HCT116 (cell line): ENCODE data around the gene STX2. TPM values are rescaled to one million over a fixed set of nuclear protein-coding genes. Genes with fewer than 3 reads are reported as not detected.

Experiments
- ATAC-seq: fragments of 200-7000 bp; cut with Tn5 transposase; 2 replicates; pipeline ENCODE4 v1.9.1; 2020; ENCODE audit warnings: mild to moderate bottlenecking, moderate library complexity
- BruUV-seq: library from RNA; stranded (reverse); fragments of 400-500 nt; replicated peaks from 2 replicates; lab custom pipeline; 2021; lab: Mats Ljungman, UMichigan
- CTCF ChIA-PET: fragments of 300-600 bp; sonication (Branson Sonifier 250); formaldehyde crosslinking; loops from one replicate; lab custom pipeline; 2021; ENCODE audit warnings: antibody characterized with exemption; lab: Charles Lee
- POLR2A ChIA-PET: fragments of 300-600, 350-600 bp; sonication (Branson Sonifier 250); formaldehyde crosslinking; loops from one replicate; lab custom pipeline; 2021; ENCODE audit warnings: antibody characterized with exemption; lab: Charles Lee
- RAD21 ChIA-PET, 2 experiments: fragments of 300-600 bp; sonication (Branson Sonifier 250); formaldehyde crosslinking; loops; one replicate each; lab custom pipeline; 2023; ENCODE audit warnings: low total read pairs in 2 of 2; ENCODE audit not compliant: uncharacterized antibody in 2 of 2, unreplicated experiment in 2 of 2, low non-redundant PET in 1 of 2; lab: Charles Lee
- DNase-seq: peaks from one replicate; pipeline ENCODE4 v3.0.0-alpha.2; 2010; ENCODE audit warnings: low read depth, low spot score
- H2AFZ ChIP-seq: fragments of 200-600 bp; shearing (Covaris generic), sonication (generic); 2 replicates; pipeline ENCODE4 v1.6.1; 2017; ENCODE audit warnings: low read depth, mixed run types, mixed read lengths, antibody characterized with exemption, low read length; ENCODE audit not compliant: poor library complexity, severe bottlenecking
- H3K27ac ChIP-seq: 2 replicates; pipeline ENCODE4 v1.5.1; 2012; ENCODE audit warnings: low read depth, low read length
- H3K27me3 ChIP-seq: fragments of 200-600 bp; sonication (generic); 2 replicates; pipeline ENCODE4 v1.6.1; 2016; ENCODE audit warnings: mixed run types, low read length, mixed read lengths; ENCODE audit not compliant: insufficient read depth
- H3K36me3 ChIP-seq, 2 experiments: fragments of 200-500 bp in 1 of 2; fragments of 200-600 bp in 1 of 2; sonication (Bioruptor generic) in 1 of 2; sonication (generic) in 1 of 2; 2 replicates each; pipeline versions ENCODE4 v1.5.1 to v1.6.1; 2014 to 2016; ENCODE audit warnings: low read length in 2 of 2, inconsistent platforms in 1 of 2, mixed read lengths in 1 of 2, mixed run types in 1 of 2; ENCODE audit not compliant: insufficient read depth in 2 of 2, control insufficient read depth in 1 of 2
- H3K4me1 ChIP-seq, 2 experiments: fragments of 200-600 bp in 1 of 2; sonication (generic) in 1 of 2; 2 replicates each; pipeline versions ENCODE4 v1.5.1 to v1.6.1; 2012 to 2017; ENCODE audit warnings: low read length in 2 of 2, inconsistent platforms in 1 of 2, mild to moderate bottlenecking in 1 of 2, mixed read lengths in 1 of 2, mixed run types in 1 of 2, moderate library complexity in 1 of 2; ENCODE audit not compliant: insufficient read depth in 2 of 2, control insufficient read depth in 1 of 2
- H3K4me2 ChIP-seq: fragments of 200-600 bp; sonication (generic); 2 replicates; pipeline ENCODE4 v1.6.1; 2017; ENCODE audit warnings: mixed run types, low read length, mixed read lengths
- H3K4me3 ChIP-seq, 2 experiments: fragments of 200-600 bp in 1 of 2; sonication (generic) in 1 of 2; replicated peaks in 1 of 2; 2 replicates each; pipeline ENCODE4 v1.5.1; 2011 to 2016; ENCODE audit warnings: low read length in 2 of 2, control low read depth in 1 of 2, low read depth in 1 of 2, mild to moderate bottlenecking in 1 of 2, mixed read lengths in 1 of 2, mixed run types in 1 of 2
- H3K79me2 ChIP-seq: fragments of 200-600 bp; sonication (generic); 2 replicates; pipeline ENCODE4 v1.6.1; 2017; ENCODE audit warnings: mild to moderate bottlenecking, mixed run types, low read length, moderate library complexity, mixed read lengths; ENCODE audit not compliant: insufficient read depth
- H3K9ac ChIP-seq: fragments of 200-600 bp; sonication (generic); 2 replicates; pipeline ENCODE4 v1.6.1; 2016; ENCODE audit warnings: low read length, mixed read lengths
- H3K9me2 ChIP-seq: fragments of 200-600 bp; sonication (generic), shearing (Covaris generic); 2 replicates; pipeline ENCODE4 v1.6.1; 2017; ENCODE audit warnings: mixed run types, mild to moderate bottlenecking, moderate library complexity; ENCODE audit not compliant: insufficient read depth
- H3K9me3 ChIP-seq, 2 experiments: fragments of 200-500 bp in 1 of 2; fragments of 200-600 bp in 1 of 2; sonication (Bioruptor generic) in 1 of 2; sonication (generic) in 1 of 2; 2 replicates each; pipeline ENCODE4 v1.6.1; 2014 to 2017; ENCODE audit warnings: low read length in 2 of 2, mixed read lengths in 2 of 2, inconsistent platforms in 1 of 2, low read depth in 1 of 2, mild to moderate bottlenecking in 1 of 2, mixed run types in 1 of 2, moderate library complexity in 1 of 2; ENCODE audit not compliant: control insufficient read depth in 1 of 2, insufficient read depth in 1 of 2
- H4K20me1 ChIP-seq: fragments of 200-600 bp; sonication (generic), shearing (Covaris generic); 2 replicates; pipeline ENCODE4 v1.6.1; 2017; ENCODE audit warnings: mixed run types, mild to moderate bottlenecking, moderate library complexity; ENCODE audit not compliant: insufficient read depth
- CEBPB ChIP-seq: IDR thresholded peaks from 2 replicates; pipeline ENCODE4 v1.6.1; 2012; ENCODE audit warnings: low read depth
- EGR1 ChIP-seq: IDR thresholded peaks from 2 replicates; pipeline ENCODE4 v1.6.1; 2012; ENCODE audit warnings: low read depth
- EZH2 ChIP-seq: fragments of 200-600 bp; sonication (generic); IDR thresholded peaks from 2 replicates; pipeline ENCODE4 v1.6.1; 2017; ENCODE audit warnings: antibody characterized with exemption, mixed run types
- EZH2phosphoT487 ChIP-seq: fragments of 200-600 bp; IDR thresholded peaks from 2 replicates; pipeline ENCODE4 v1.6.1; 2018; ENCODE audit warnings: antibody characterized with exemption, borderline replicate concordance
- FOSL1 ChIP-seq: IDR thresholded peaks from 2 replicates; pipeline ENCODE4 v1.6.1; 2012; ENCODE audit warnings: low read depth
- JUND ChIP-seq: IDR thresholded peaks from 2 replicates; pipeline ENCODE4 v1.6.1; 2012
- POLR2AphosphoS5 ChIP-seq: IDR thresholded peaks from 2 replicates; pipeline ENCODE4 v1.6.1; 2011; ENCODE audit warnings: mild to moderate bottlenecking, low read depth, low read length, moderate library complexity
- RAD21 ChIP-seq: IDR thresholded peaks from 2 replicates; pipeline ENCODE4 v1.6.1; 2012; ENCODE audit warnings: low read depth, mild to moderate bottlenecking
- SIN3A ChIP-seq: IDR thresholded peaks from 2 replicates; pipeline ENCODE4 v1.6.1; 2012; ENCODE audit warnings: low read depth
- SP1 ChIP-seq: IDR thresholded peaks from 2 replicates; pipeline ENCODE4 v1.6.1; 2012; ENCODE audit warnings: low read depth
- SRF ChIP-seq: IDR thresholded peaks from 2 replicates; pipeline ENCODE4 v1.6.1; 2012; ENCODE audit warnings: low read depth
- TCF7L2 ChIP-seq: IDR thresholded peaks from 2 replicates; pipeline ENCODE4 v1.7.0; 2011; ENCODE audit warnings: borderline replicate concordance, inconsistent platforms; ENCODE audit not compliant: insufficient read depth, insufficient read length; ENCODE audit errors: extremely low read depth
- YY1 ChIP-seq: IDR thresholded peaks from 2 replicates; pipeline ENCODE4 v1.6.1; 2011; ENCODE audit warnings: low read length, low read depth, moderate library complexity, mild to moderate bottlenecking; ENCODE audit not compliant: insufficient replicate concordance; ENCODE audit errors: extremely low read depth
- ZFX ChIP-seq: fragments of 450-650 bp; IDR thresholded peaks from 2 replicates; pipeline ENCODE4 v1.6.1; 2017
- ZNF274 ChIP-seq: fragments of 200-500 bp; sonication (Bioruptor generic); IDR thresholded peaks from 2 replicates; pipeline ENCODE4 v1.6.1; 2014; ENCODE audit warnings: mild to moderate bottlenecking, low read depth, low read length, inconsistent platforms
- intact Hi-C: fragments of 100-400 bp; cut with micrococcal nuclease; formaldehyde crosslinking; loops from 2 replicates; pipeline ENCODE4 v1.10.0; 2022
- total RNA-seq: library from RNA; stranded (reverse); gene quantifications from one replicate; pipeline ENCODE4 v1.2.1, GENCODE V29; 2021; ENCODE audit not compliant: unreplicated experiment
- TF ChIP-seq, protein P1 (sequence below): IDR thresholded peaks from 2 replicates; pipeline ENCODE4 v1.6.1; 2012; ENCODE audit warnings: low read depth
- TF ChIP-seq, protein P2 (sequence below): IDR thresholded peaks from 2 replicates; pipeline ENCODE4 v1.6.1; 2012

STX2 gene
- total RNA-seq, 1 experiment from 2014 or later: 19.2 TPM

DNA sequence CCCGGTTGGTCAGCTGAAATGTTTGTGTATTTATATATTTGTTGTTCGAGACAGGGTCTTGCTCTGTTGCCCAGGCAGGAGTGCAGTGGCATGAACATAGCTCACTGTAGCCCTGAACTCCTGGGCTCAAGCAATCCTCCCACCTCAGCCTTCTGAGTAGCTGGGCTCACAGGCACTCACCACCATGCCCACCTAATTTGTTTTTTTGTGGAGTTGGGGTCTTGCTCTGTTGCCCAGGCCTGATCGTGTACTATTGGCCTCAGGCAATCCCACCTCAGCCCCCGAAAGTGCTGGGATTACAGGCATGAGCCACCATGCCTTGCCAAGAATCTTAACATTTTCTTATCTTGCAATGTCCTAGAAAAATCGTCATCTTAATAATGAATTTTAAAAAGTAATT is 36.1 kb upstream of the STX2 start:
- Histone ChIP-seq H3K36me3 (peaks cover 41 to 52% of the 10 kb centered on the region in 2 experiments), H3K9ac (no peak overlapping the region), H3K27me3 (no peaks in the 10 kb centered on the region), H3K27ac (no peak overlapping the region), H3K79me2 (peaks cover 50% of the 10 kb centered on the region)
- DNase-seq: no peak
- POLR2A ChIA-PET: no interaction called here
- TF ChIP-seq FOSL1: no peak
- TF ChIP-seq, all 23 proteins: peak for 0
- Histone ChIP-seq H3K4me2 (no peak overlapping the region), H4K20me1 (peaks cover 33% of the 10 kb centered on the region; the same call in 1 of the 2 replicates), H2AFZ (no peak overlapping the region), H3K4me1 (peaks cover 10 to 22% of the 10 kb centered on the region in 2 experiments), H3K9me3 (no peaks in the 10 kb centered on the region), H3K9me2 (no peaks in the 10 kb centered on the region), H3K4me3 (no peak overlapping the region)
- ATAC-seq: no peak
- ChIA-PET RAD21 (no interaction called here), CTCF (no interaction called here)
- intact Hi-C loops: no loop called here
- no TSS peak for BruUV-seq

DNA sequence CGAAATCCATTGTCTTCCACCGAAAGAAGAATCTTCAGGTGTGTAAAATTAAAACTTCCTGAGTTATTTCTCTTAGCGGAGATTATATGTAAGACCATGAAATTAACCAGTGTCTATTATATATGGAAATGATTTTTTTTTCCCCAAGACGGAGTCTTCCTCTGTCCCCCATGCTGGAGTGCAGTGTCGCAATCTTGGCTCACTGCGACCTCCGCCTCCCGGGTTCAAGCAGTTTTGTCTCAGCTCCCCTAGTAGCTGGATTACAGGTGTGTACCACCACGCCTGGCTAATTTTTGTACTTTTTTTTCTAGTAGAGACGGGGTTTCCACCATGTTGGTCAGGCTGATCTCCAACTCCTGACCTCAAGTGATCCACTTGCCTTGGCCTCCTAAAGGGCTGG is 35.6 kb upstream of the STX2 start:
- Histone ChIP-seq H3K4me1 (peaks cover 11 to 22% of the 10 kb centered on the region in 2 experiments), H2AFZ (no peak overlapping the region), H3K36me3 (peaks cover 41 to 52% of the 10 kb centered on the region in 2 experiments), H4K20me1 (peaks cover 33% of the 10 kb centered on the region; the same call in 1 of the 2 replicates), H3K79me2 (peaks cover 50% of the 10 kb centered on the region), H3K9ac (no peak overlapping the region), H3K4me2 (no peak overlapping the region), H3K27me3 (no peaks in the 10 kb centered on the region), H3K9me2 (no peaks in the 10 kb centered on the region), H3K27ac (no peak overlapping the region), H3K9me3 (no peaks in the 10 kb centered on the region), H3K4me3 (no peak overlapping the region)
- ChIA-PET POLR2A (no interaction called here), RAD21 (interaction anchor here in 1 of 2 experiments (0.6 kb wide), 1 partner anchor 21 kb away, joined by 3 read pairs; no protein-coding TSS in a partner anchor), CTCF (no interaction called here)
- DNase-seq: no peak
- ATAC-seq: no peak
- intact Hi-C loops: no loop called here
- no TSS peak for BruUV-seq
- TF ChIP-seq EZH2 (no peak), YY1 (no peak), ZFX (no peak), POLR2AphosphoS5 (no peak; the same call in 1 of the 2 replicates), RAD21 (no peak), SRF (no peak), JUND (no peak), SIN3A (no peak), CEBPB (no peak), ZNF274 (no peak), EZH2phosphoT487 (no peak), EGR1 (no peak), TCF7L2 (no peak), SP1 (no peak)
- TF ChIP-seq, protein P1, sequence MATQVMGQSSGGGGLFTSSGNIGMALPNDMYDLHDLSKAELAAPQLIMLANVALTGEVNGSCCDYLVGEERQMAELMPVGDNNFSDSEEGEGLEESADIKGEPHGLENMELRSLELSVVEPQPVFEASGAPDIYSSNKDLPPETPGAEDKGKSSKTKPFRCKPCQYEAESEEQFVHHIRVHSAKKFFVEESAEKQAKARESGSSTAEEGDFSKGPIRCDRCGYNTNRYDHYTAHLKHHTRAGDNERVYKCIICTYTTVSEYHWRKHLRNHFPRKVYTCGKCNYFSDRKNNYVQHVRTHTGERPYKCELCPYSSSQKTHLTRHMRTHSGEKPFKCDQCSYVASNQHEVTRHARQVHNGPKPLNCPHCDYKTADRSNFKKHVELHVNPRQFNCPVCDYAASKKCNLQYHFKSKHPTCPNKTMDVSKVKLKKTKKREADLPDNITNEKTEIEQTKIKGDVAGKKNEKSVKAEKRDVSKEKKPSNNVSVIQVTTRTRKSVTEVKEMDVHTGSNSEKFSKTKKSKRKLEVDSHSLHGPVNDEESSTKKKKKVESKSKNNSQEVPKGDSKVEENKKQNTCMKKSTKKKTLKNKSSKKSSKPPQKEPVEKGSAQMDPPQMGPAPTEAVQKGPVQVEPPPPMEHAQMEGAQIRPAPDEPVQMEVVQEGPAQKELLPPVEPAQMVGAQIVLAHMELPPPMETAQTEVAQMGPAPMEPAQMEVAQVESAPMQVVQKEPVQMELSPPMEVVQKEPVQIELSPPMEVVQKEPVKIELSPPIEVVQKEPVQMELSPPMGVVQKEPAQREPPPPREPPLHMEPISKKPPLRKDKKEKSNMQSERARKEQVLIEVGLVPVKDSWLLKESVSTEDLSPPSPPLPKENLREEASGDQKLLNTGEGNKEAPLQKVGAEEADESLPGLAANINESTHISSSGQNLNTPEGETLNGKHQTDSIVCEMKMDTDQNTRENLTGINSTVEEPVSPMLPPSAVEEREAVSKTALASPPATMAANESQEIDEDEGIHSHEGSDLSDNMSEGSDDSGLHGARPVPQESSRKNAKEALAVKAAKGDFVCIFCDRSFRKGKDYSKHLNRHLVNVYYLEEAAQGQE: no peak
- TF ChIP-seq, protein P2, sequence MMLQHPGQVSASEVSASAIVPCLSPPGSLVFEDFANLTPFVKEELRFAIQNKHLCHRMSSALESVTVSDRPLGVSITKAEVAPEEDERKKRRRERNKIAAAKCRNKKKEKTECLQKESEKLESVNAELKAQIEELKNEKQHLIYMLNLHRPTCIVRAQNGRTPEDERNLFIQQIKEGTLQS: no peak
